Neural crest cell (in vitro differentiated cells): ENCODE results near the gene EGLN1. TPM values are rescaled to one million over a fixed set of nuclear protein-coding genes. Genes with fewer than 3 reads are reported as not detected.

Source experiments
- DNase-seq: peaks from one replicate; pipeline ENCODE4 v3.0.0; 2021; ENCODE audit warnings: low read depth, mixed read lengths, low spot score
- H3K27ac Mint-ChIP-seq: one replicate; pipeline ENCODE4 v1.8.0; 2021; ENCODE audit warnings: mild to moderate bottlenecking, mixed read lengths; ENCODE audit not compliant: unreplicated experiment
- H3K27me3 Mint-ChIP-seq: 2 replicates; pipeline ENCODE4 v1.8.0; 2021; ENCODE audit warnings: low read depth, mild to moderate bottlenecking, mixed read lengths
- H3K36me3 Mint-ChIP-seq: 2 replicates; pipeline ENCODE4 v1.8.0; 2021; ENCODE audit warnings: low read depth, mild to moderate bottlenecking, mixed read lengths
- H3K4me1 Mint-ChIP-seq: 2 replicates; pipeline ENCODE4 v1.8.0; 2021; ENCODE audit warnings: mixed read lengths
- H3K4me3 Mint-ChIP-seq: one replicate; pipeline ENCODE4 v1.8.0; 2021; ENCODE audit warnings: mild to moderate bottlenecking, mixed read lengths
- H3K9me3 Mint-ChIP-seq: 2 replicates; pipeline ENCODE4 v1.8.0; 2021; ENCODE audit warnings: mixed read lengths
- CTCF ChIP-seq: fragments of 200-600 bp; sonication (generic); conservative IDR thresholded peaks from 2 replicates; pipeline ENCODE4 v1.5.0; 2021; ENCODE audit warnings: antibody characterized with exemption, mild to moderate bottlenecking
- total RNA-seq: library from RNA; stranded (reverse); gene quantifications from 2 replicates; pipeline ENCODE4 v1.2.1, GENCODE V29; 2021

EGLN1 gene
- total RNA-seq, 1 donor from 2014 or later = 21.6 TPM

GRCh38 chr1:231395076-231395997 is 26.8 kb downstream of the EGLN1 start:
- H3K4me1 Mint-ChIP-seq = peaks cover 28% of the 10 kb centered on the region
- no peaks in the 10 kb centered on the region for H3K36me3 Mint-ChIP-seq
- DNase-seq = no peak
- peak overlapping the region; percentile 70 for H3K27ac Mint-ChIP-seq
- TF ChIP-seq CTCF = no peak
- H3K27me3 Mint-ChIP-seq = no peaks in the 10 kb centered on the region
- H3K9me3 Mint-ChIP-seq = no peaks in the 10 kb centered on the region
- H3K4me3 Mint-ChIP-seq = peak overlapping the region; percentile 9

- Mint-ChIP-seq H3K27ac (no peak overlapping the region), H3K4me3 (peak overlapping the region; percentile 5), H3K27me3 (no peaks in the 10 kb centered on the region), H3K4me1 (peaks cover 28% of the 10 kb centered on the region), H3K36me3 (no peaks in the 10 kb centered on the region), H3K9me3 (no peaks in the 10 kb centered on the region)
- DNase-seq = no peak
- TF ChIP-seq CTCF = no peak
Observed at GRCh38 chr1:231393668-231394067, 28.4 kb downstream of the EGLN1 start.

GRCh38 chr1:231392389-231393131 is 29.5 kb downstream of the EGLN1 start:
- TF ChIP-seq CTCF = no peak
- Mint-ChIP-seq H3K27me3 (no peaks in the 10 kb centered on the region), H3K4me3 (no peak overlapping the region), H3K4me1 (peaks cover 28% of the 10 kb centered on the region), H3K27ac (no peak overlapping the region), H3K36me3 (no peaks in the 10 kb centered on the region), H3K9me3 (no peaks in the 10 kb centered on the region)
- no peak for DNase-seq

- no peak for TF ChIP-seq CTCF
- Mint-ChIP-seq H3K27me3 (no peaks in the 10 kb centered on the region), H3K4me1 (peaks cover 11% of the 10 kb centered on the region), H3K36me3 (no peaks in the 10 kb centered on the region), H3K9me3 (no peaks in the 10 kb centered on the region), H3K4me3 (no peak overlapping the region), H3K27ac (no peak overlapping the region)
- no peak for DNase-seq
Observed at GRCh38 chr1:231390071-231390470, 32.0 kb downstream of the EGLN1 start.

GRCh38 chr1:231387770-231388669 is 34.1 kb downstream of the EGLN1 start:
- Mint-ChIP-seq H3K36me3 (no peaks in the 10 kb centered on the region), H3K4me3 (no peak overlapping the region), H3K9me3 (no peaks in the 10 kb centered on the region), H3K27me3 (no peaks in the 10 kb centered on the region), H3K27ac (no peak overlapping the region), H3K4me1 (no peaks in the 10 kb centered on the region)
- no peak for DNase-seq
- TF ChIP-seq CTCF = no peak
